HepG2 (cell line): ENCODE results near the gene AP5B1. TPM values are rescaled to one million over a fixed set of nuclear protein-coding genes. Genes with fewer than 3 reads are reported as not detected.
A peak's percentile ranks its signal among the peaks of the same experiment; 100 is the strongest.

Source experiments
- AHDC1 ChIP-seq: sonication (generic); formaldehyde crosslinking; IDR thresholded peaks from 2 replicates; pipeline ENCODE4 v1.5.1; 2020; ENCODE audit warnings: mild to moderate bottlenecking, missing genetic modification reagents, borderline replicate concordance
- CHD4 ChIP-seq: fragments of 200-600 bp; sonication (generic); IDR thresholded peaks from 2 replicates; pipeline ENCODE4 v1.7.0; 2017; ENCODE audit warnings: mild to moderate bottlenecking, low read length, borderline replicate concordance
- ERF ChIP-seq: IDR thresholded peaks from 2 replicates; pipeline ENCODE4 v1.6.1; 2018; ENCODE audit warnings: missing biosample characterization, missing genetic modification reagents
- ETV5 ChIP-seq: IDR thresholded peaks from 2 replicates; pipeline ENCODE4 v1.6.1; 2018; ENCODE audit warnings: missing biosample characterization, missing genetic modification reagents, inconsistent platforms, borderline replicate concordance
- FOXK1 ChIP-seq: sonication (generic); formaldehyde crosslinking; IDR thresholded peaks from 2 replicates; pipeline ENCODE4 v1.4.0; 2020; ENCODE audit warnings: low read depth, missing genetic modification reagents, borderline replicate concordance
- HNRNPLL ChIP-seq: fragments of 200-400 bp; formaldehyde crosslinking; IDR thresholded peaks from 2 replicates; pipeline ENCODE4 v1.6.1; 2017; ENCODE audit warnings: mild to moderate bottlenecking, low read depth, low read length; ENCODE audit not compliant: poor library complexity, severe bottlenecking
- IKZF1 ChIP-seq: fragments of 450-650 bp; IDR thresholded peaks from 2 replicates; pipeline ENCODE4 v1.7.1; 2016
- IRF9 ChIP-seq: sonication (generic); formaldehyde crosslinking; IDR thresholded peaks from 2 replicates; pipeline ENCODE4 v1.8.0; 2022; ENCODE audit warnings: missing genetic modification reagents, mild to moderate bottlenecking, borderline replicate concordance
- KLF16 ChIP-seq, 2 experiments: sonication (generic) in 1 of 2; formaldehyde crosslinking in 1 of 2; IDR thresholded peaks; 2 replicates each; pipeline versions ENCODE4 v1.6.1 to v1.8.0; 2016 to 2023; ENCODE audit warnings: missing genetic modification reagents in 2 of 2, missing compliant biosample characterization in 1 of 2
- NFYC ChIP-seq: IDR thresholded peaks from 2 replicates; pipeline ENCODE4 v1.6.1; 2016; ENCODE audit warnings: missing genetic modification reagents, missing compliant biosample characterization
- NR2F6 ChIP-seq, 2 experiments: IDR thresholded peaks; 2 replicates each; pipeline ENCODE4 v1.6.1; 2016; ENCODE audit warnings: antibody characterized with exemption in 1 of 2, mild to moderate bottlenecking in 1 of 2
- POLR2A ChIP-seq, 2 experiments: IDR thresholded peaks; 2 replicates each; pipeline ENCODE4 v1.6.1; 2011; ENCODE audit warnings: low read depth in 2 of 2, low read length in 2 of 2, mild to moderate bottlenecking in 1 of 2, moderate library complexity in 1 of 2; ENCODE audit not compliant: insufficient read depth in 1 of 2
- PRDM10 ChIP-seq: sonication (generic); formaldehyde crosslinking; IDR thresholded peaks from 2 replicates; pipeline ENCODE4 v1.4.0; 2020; ENCODE audit warnings: low read depth, missing genetic modification reagents
- ZFX ChIP-seq: sonication (generic); formaldehyde crosslinking; IDR thresholded peaks from 2 replicates; pipeline ENCODE4 v1.4.0; 2020; ENCODE audit warnings: mild to moderate bottlenecking, low read depth, missing genetic modification reagents, moderate library complexity
- ZMYM4 ChIP-seq: sonication (generic); formaldehyde crosslinking; IDR thresholded peaks from 2 replicates; pipeline ENCODE4 v1.8.1; 2023; ENCODE audit warnings: mild to moderate bottlenecking, missing genetic modification reagents
- ZNF121 ChIP-seq: sonication (generic); formaldehyde crosslinking; IDR thresholded peaks from 2 replicates; pipeline ENCODE4 v1.5.0; 2020; ENCODE audit warnings: mild to moderate bottlenecking, missing genetic modification reagents
- ZNF143 ChIP-seq: sonication (generic); formaldehyde crosslinking; IDR thresholded peaks from 2 replicates; pipeline ENCODE4 v1.4.0; 2020; ENCODE audit warnings: missing genetic modification reagents
- ZNF33A ChIP-seq: sonication (generic); formaldehyde crosslinking; IDR thresholded peaks from 2 replicates; pipeline ENCODE4 v1.5.1; 2020; ENCODE audit warnings: missing genetic modification reagents, mild to moderate bottlenecking, moderate library complexity, borderline replicate concordance
- ZNF354B ChIP-seq: sonication (generic); formaldehyde crosslinking; IDR thresholded peaks from 2 replicates; pipeline ENCODE4 v1.8.0; 2022; ENCODE audit warnings: mild to moderate bottlenecking, missing genetic modification reagents
- polyA plus RNA-seq, 8 experiments: library from polyadenylated mRNA; depleted of rRNA in 3 of 8; stranded (reverse) in 7 of 8; unstranded in 1 of 8; fragments of >200 nt; fragmentation: Illumina TruSeq in 4 of 8; extraction: Trizol in 4 of 8; gene quantifications; 2 replicates each; pipeline versions ENCODE4 v1.2.1 to v1.2.3, GENCODE V29; 2011 to 2016; ENCODE audit warnings: low read depth in 4 of 8, missing spikeins in 1 of 8, mixed read lengths in 1 of 8; ENCODE audit not compliant: insufficient read depth in 1 of 8
- total RNA-seq, 5 experiments: library from RNA; depleted of rRNA; stranded (reverse); fragments of >200 nt; fragmentation: Illumina TruSeq; extraction: Trizol; gene quantifications; 2 replicates each; pipeline ENCODE4 v1.2.3, GENCODE V29; 2016; ENCODE audit warnings: low read depth in 1 of 5

AP5B1 gene
- total and polyA plus RNA-seq, 2 of the 13 experiments (the other 11 are each of a cell fraction or from before 2014, with no cell fraction given), result 1.7 to 4.4 TPM

- TF ChIP-seq CHD4, result peak; percentile 69; the same call in 1 of the 2 replicates
- TF ChIP-seq ZMYM4 (CRISPR knock-in tag), result peak; percentile 83
- 0 out of 2 replicates have a peak, but pooled peaks have one; percentile 32 for TF ChIP-seq ZNF143 (CRISPR knock-in tag)
- TF ChIP-seq IKZF1, result no peak
- no peak for TF ChIP-seq ETV5 (CRISPR knock-in tag)
- peak; percentile 32; the same call in 1 of the 2 replicates for TF ChIP-seq ZFX (CRISPR knock-in tag)
- 0 out of 2 replicates have a peak, but pooled peaks have one; percentile 50 for TF ChIP-seq ZNF33A (CRISPR knock-in tag)
- TF ChIP-seq AHDC1 (CRISPR knock-in tag), result no peak
- peak; percentile 28 to 60; a peak in 3 of 4 replicates for TF ChIP-seq POLR2A (IDR thresholded peaks at IDR 0.05; ENCODE audit: insufficient read depth in 1 of 2, low read depth in 2 of 2, low read length in 2 of 2)
- no peak for TF ChIP-seq ZNF354B
- TF ChIP-seq HNRNPLL, result peak; percentile 13
- no peak for TF ChIP-seq ERF (CRISPR knock-in tag)
- no peak for TF ChIP-seq ZNF121 (CRISPR knock-in tag)
- peak; percentile 38; the same call in 1 of the 2 replicates for TF ChIP-seq FOXK1 (CRISPR knock-in tag)
- 0 out of 4 replicates have a peak, but pooled peaks of 1 of the 2 experiments have one; percentile 38 for TF ChIP-seq KLF16 (CRISPR knock-in tag; IDR thresholded peaks at IDR 0.05)
- TF ChIP-seq NFYC, result peak; percentile 68
- TF ChIP-seq NR2F6 (IDR thresholded peaks at IDR 0.05), result no peak
- 0 out of 2 replicates have a peak, but pooled peaks have one; percentile 12 for TF ChIP-seq NR2F6 (CRISPR knock-in tag; IDR thresholded peaks at IDR 0.05)
- 0 out of 2 replicates have a peak, but pooled peaks have one; percentile 28 for TF ChIP-seq IRF9 (CRISPR knock-in tag)
- 0 out of 2 replicates have a peak, but pooled peaks have one; percentile 62 for TF ChIP-seq PRDM10 (CRISPR knock-in tag)
These were observed 36.6 kb downstream of the AP5B1 start (continued) for GRCh38 chr11:65744026-65744698.
